Glomerular visceral epithelial cell (primary cell): ENCODE measurements around the gene CNOT4.
A peak's percentile ranks its signal among the peaks of the same experiment; 100 is the strongest.
"Not testable (repeated sequence)": the region's sequence is repeated elsewhere in the genome, so short reads cannot be mapped to it uniquely, and the experiment has no call there.

Experiments used
- DNase-seq: peaks from one replicate; pipeline ENCODE4 v3.0.0-alpha.2; 2016; ENCODE audit errors: extremely low spot score

Gene CNOT4

GRCh38 chr7:135459076-135459475 lies 50.8 kb downstream of the CNOT4 start:
- no peak for DNase-seq

GRCh38 chr7:135454060-135454459 lies 55.8 kb downstream of the CNOT4 start:
- no peak for DNase-seq

GRCh38 chr7:135449436-135449835 lies 60.5 kb downstream of the CNOT4 start:
- no peak for DNase-seq

- no peak for DNase-seq
Measured at GRCh38 chr7:135448753-135449152, 61.1 kb downstream of the CNOT4 start.

- no peak for DNase-seq
Measured at GRCh38 chr7:135447748-135448147, 62.2 kb downstream of the CNOT4 start.

GRCh38 chr7:135445690-135446089 lies 64.2 kb downstream of the CNOT4 start:
- no peak for DNase-seq

GRCh38 chr7:135445266-135445665 lies 64.6 kb downstream of the CNOT4 start:
- not testable (repeated sequence) for DNase-seq

- DNase-seq = peak; percentile 7
Measured at GRCh38 chr7:135441791-135442190, 68.1 kb downstream of the CNOT4 start.

- DNase-seq = no peak
Measured at GRCh38 chr7:135434047-135434446, 75.9 kb downstream of the CNOT4 start.

GRCh38 chr7:135430626-135431025 lies 79.3 kb downstream of the CNOT4 start:
- DNase-seq = no peak

- no peak for DNase-seq
Measured at GRCh38 chr7:135428879-135429278, 81.0 kb downstream of the CNOT4 start.

GRCh38 chr7:135428011-135428410 lies 81.9 kb downstream of the CNOT4 start:
- no peak for DNase-seq

GRCh38 chr7:135427166-135427565 lies 82.7 kb downstream of the CNOT4 start:
- no peak for DNase-seq

GRCh38 chr7:135425036-135425435 lies 84.9 kb downstream of the CNOT4 start:
- no peak for DNase-seq

GRCh38 chr7:135420786-135421185 lies 89.1 kb downstream of the CNOT4 start:
- no peak for DNase-seq

- DNase-seq = no peak
Measured at GRCh38 chr7:135416431-135416830, 93.5 kb downstream of the CNOT4 start.

- DNase-seq = peak; percentile 50
Measured at GRCh38 chr7:135414850-135415439, 95.0 kb downstream of the CNOT4 start.

GRCh38 chr7:135414208-135414607 lies 95.7 kb downstream of the CNOT4 start:
- no peak for DNase-seq

- no peak for DNase-seq
Measured at GRCh38 chr7:135411098-135411497, 98.8 kb downstream of the CNOT4 start.

GRCh38 chr7:135410543-135410942 lies 99.4 kb downstream of the CNOT4 start:
- no peak for DNase-seq

- no peak for DNase-seq
Measured at GRCh38 chr7:135409845-135410542, 99.9 kb downstream of the CNOT4 start.

- no peak for DNase-seq
Measured at GRCh38 chr7:135407884-135408283, 102.0 kb downstream of the CNOT4 start.

- no peak for DNase-seq
Measured at GRCh38 chr7:135406918-135407317, 103.0 kb downstream of the CNOT4 start.

- DNase-seq = no peak
Measured at GRCh38 chr7:135405969-135406368, 103.9 kb downstream of the CNOT4 start.
